ENCODE results near the gene ABCB11. TPM values are rescaled to one million over a fixed set of nuclear protein-coding genes. Genes with fewer than 3 reads are reported as not detected.
A peak's percentile ranks its signal among the peaks of the same experiment; 100 is the strongest.

Gene ABCB11
- total and polyA plus RNA-seq, 4 donors, result 18.3 to 74.3 (median 38.3) TPM

GRCh38 chr2:168915441-168916330, 115.4 kb downstream of the ABCB11 start:
- no peak for DNase-seq (ENCODE audit: low spot score)
- TF ChIP-seq SP1 (IDR thresholded peaks at IDR 0.05), result no peak
- no peak for TF ChIP-seq RAD21 (IDR thresholded peaks at IDR 0.05)
- no peak for TF ChIP-seq GABPA (IDR thresholded peaks at IDR 0.05 in 1 of 2, conservative IDR thresholded peaks at IDR 0.05 in 1 of 2)
- no peak for TF ChIP-seq FOXA2 (IDR thresholded peaks at IDR 0.05)
- no peak for TF ChIP-seq HNF4G (IDR thresholded peaks at IDR 0.05)
- no peak for TF ChIP-seq TAF1 (conservative IDR thresholded peaks at IDR 0.05)
- TF ChIP-seq, protein P1, sequence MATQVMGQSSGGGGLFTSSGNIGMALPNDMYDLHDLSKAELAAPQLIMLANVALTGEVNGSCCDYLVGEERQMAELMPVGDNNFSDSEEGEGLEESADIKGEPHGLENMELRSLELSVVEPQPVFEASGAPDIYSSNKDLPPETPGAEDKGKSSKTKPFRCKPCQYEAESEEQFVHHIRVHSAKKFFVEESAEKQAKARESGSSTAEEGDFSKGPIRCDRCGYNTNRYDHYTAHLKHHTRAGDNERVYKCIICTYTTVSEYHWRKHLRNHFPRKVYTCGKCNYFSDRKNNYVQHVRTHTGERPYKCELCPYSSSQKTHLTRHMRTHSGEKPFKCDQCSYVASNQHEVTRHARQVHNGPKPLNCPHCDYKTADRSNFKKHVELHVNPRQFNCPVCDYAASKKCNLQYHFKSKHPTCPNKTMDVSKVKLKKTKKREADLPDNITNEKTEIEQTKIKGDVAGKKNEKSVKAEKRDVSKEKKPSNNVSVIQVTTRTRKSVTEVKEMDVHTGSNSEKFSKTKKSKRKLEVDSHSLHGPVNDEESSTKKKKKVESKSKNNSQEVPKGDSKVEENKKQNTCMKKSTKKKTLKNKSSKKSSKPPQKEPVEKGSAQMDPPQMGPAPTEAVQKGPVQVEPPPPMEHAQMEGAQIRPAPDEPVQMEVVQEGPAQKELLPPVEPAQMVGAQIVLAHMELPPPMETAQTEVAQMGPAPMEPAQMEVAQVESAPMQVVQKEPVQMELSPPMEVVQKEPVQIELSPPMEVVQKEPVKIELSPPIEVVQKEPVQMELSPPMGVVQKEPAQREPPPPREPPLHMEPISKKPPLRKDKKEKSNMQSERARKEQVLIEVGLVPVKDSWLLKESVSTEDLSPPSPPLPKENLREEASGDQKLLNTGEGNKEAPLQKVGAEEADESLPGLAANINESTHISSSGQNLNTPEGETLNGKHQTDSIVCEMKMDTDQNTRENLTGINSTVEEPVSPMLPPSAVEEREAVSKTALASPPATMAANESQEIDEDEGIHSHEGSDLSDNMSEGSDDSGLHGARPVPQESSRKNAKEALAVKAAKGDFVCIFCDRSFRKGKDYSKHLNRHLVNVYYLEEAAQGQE (IDR thresholded peaks at IDR 0.05), result no peak
- no peak for TF ChIP-seq NR2F2 (IDR thresholded peaks at IDR 0.05)
- no peak for TF ChIP-seq MAX (IDR thresholded peaks at IDR 0.05)
- no peak for TF ChIP-seq EGR1 (IDR thresholded peaks at IDR 0.05; ENCODE audit: low read depth in 2 of 2)
- TF ChIP-seq JUND (IDR thresholded peaks at IDR 0.05), result no peak
- TF ChIP-seq YY1 (IDR thresholded peaks at IDR 0.05), result no peak
- no peak overlapping the region for H3K9ac ChIP-seq (ENCODE audit: low read depth in 1 of 2, low read length in 2 of 2)
- H3K4me3 ChIP-seq (ENCODE audit: low read depth in 1 of 3, low read length in 3 of 3), result no peak overlapping the region
- H3K4me1 ChIP-seq (ENCODE audit: control insufficient read depth in 4 of 4, insufficient read depth in 4 of 4, low read length in 3 of 4), result peaks cover 2 to 11% (median 7%) of the 10 kb centered on the region in 4 donors
- H3K36me3 ChIP-seq (ENCODE audit: control insufficient read depth in 4 of 4, insufficient read depth in 3 of 4, low read depth in 1 of 4, low read length in 3 of 4), result no peaks in the 10 kb centered on the region
- peaks cover 0 to 5% (median 2%) of the 10 kb centered on the region in 4 donors for H3K9me3 ChIP-seq (ENCODE audit: control insufficient read depth in 4 of 4, low read length in 3 of 4)
- WGBS, result 92% methylated on average over 3 of the region's 3 CpGs
- H3K27ac ChIP-seq (ENCODE audit: low read depth in 1 of 2, low read length in 2 of 2), result no peak overlapping the region
- H3K27me3 ChIP-seq (ENCODE audit: control insufficient read depth in 4 of 4, insufficient read depth in 4 of 4, low read length in 3 of 4), result no peaks in the 10 kb centered on the region

GRCh38 chr2:168913495-168913894, 117.6 kb downstream of the ABCB11 start:
- DNase-seq (ENCODE audit: low spot score), result no peak
- Histone ChIP-seq H3K4me3 (ENCODE audit: low read depth in 1 of 3, low read length in 3 of 3) (no peak overlapping the region), H3K9ac (ENCODE audit: low read depth in 1 of 2, low read length in 2 of 2) (no peak overlapping the region), H3K36me3 (ENCODE audit: control insufficient read depth in 4 of 4, insufficient read depth in 3 of 4, low read depth in 1 of 4, low read length in 3 of 4) (no peaks in the 10 kb centered on the region), H3K4me1 (ENCODE audit: control insufficient read depth in 4 of 4, insufficient read depth in 4 of 4, low read length in 3 of 4) (peaks cover 2 to 11% (median 7%) of the 10 kb centered on the region in 4 donors), H3K9me3 (ENCODE audit: control insufficient read depth in 4 of 4, low read length in 3 of 4) (peaks cover 0 to 5% (median 2%) of the 10 kb centered on the region in 4 donors), H3K27ac (ENCODE audit: low read depth in 1 of 2, low read length in 2 of 2) (no peak overlapping the region), H3K27me3 (ENCODE audit: control insufficient read depth in 4 of 4, insufficient read depth in 4 of 4, low read length in 3 of 4) (no peaks in the 10 kb centered on the region)
- WGBS, result 38% methylated on average over 4 of the region's 4 CpGs
- peak; percentile 60 to 74 for TF ChIP-seq JUND (IDR thresholded peaks at IDR 0.05)
- TF ChIP-seq, protein P1 (IDR thresholded peaks at IDR 0.05), result no peak
- TF ChIP-seq RAD21 (IDR thresholded peaks at IDR 0.05), result peak; percentile 48 to 59
- TF ChIP-seq RXRA (IDR thresholded peaks at IDR 0.05), result peak; percentile 73 to 82
- TF ChIP-seq YY1 (IDR thresholded peaks at IDR 0.05), result peak; percentile 68
- TF ChIP-seq TAF1 (conservative IDR thresholded peaks at IDR 0.05), result no peak
- TF ChIP-seq CTCF (IDR thresholded peaks at IDR 0.05; ENCODE audit: low read depth, low read length, missing input control), result no peak
- peak; percentile 45 for TF ChIP-seq ATF3 (IDR thresholded peaks at IDR 0.05)
- TF ChIP-seq GABPA (IDR thresholded peaks at IDR 0.05 in 1 of 2, conservative IDR thresholded peaks at IDR 0.05 in 1 of 2), result peak in 1 of 2 donors; percentile 64
- TF ChIP-seq HNF4A (conservative IDR thresholded peaks at IDR 0.05), result peak; percentile 82 to 87
- TF ChIP-seq FOXA1 (IDR thresholded peaks at IDR 0.05), result no peak
- TF ChIP-seq FOXA2 (IDR thresholded peaks at IDR 0.05), result peak; percentile 54
- peak; percentile 47 for TF ChIP-seq SP1 (IDR thresholded peaks at IDR 0.05)
- TF ChIP-seq MAX (IDR thresholded peaks at IDR 0.05), result peak; percentile 78
- no peak for TF ChIP-seq NR2F2 (IDR thresholded peaks at IDR 0.05)
- peak; percentile 43 for TF ChIP-seq ZBTB33 (IDR thresholded peaks at IDR 0.05)
- TF ChIP-seq HNF4G (IDR thresholded peaks at IDR 0.05), result peak; percentile 51
- TF ChIP-seq EGR1 (IDR thresholded peaks at IDR 0.05; ENCODE audit: low read depth in 2 of 2), result no peak
